ENCODE measurements around the gene FAP.
A peak's percentile ranks its signal among the peaks of the same experiment; 100 is the strongest.

The FAP gene

GRCh38 chr2:162185541-162186232, 57.6 kb downstream of the FAP start:
- Mint-ChIP-seq H3K9me3 (no peaks in the 10 kb centered on the region), H3K27ac (no peak overlapping the region), H3K36me3 (ENCODE audit: low read depth) (no peaks in the 10 kb centered on the region), H3K27me3 (peaks cover 6% of the 10 kb centered on the region), H3K4me3 (no peak overlapping the region), H3K4me1 (ENCODE audit: low read depth) (peaks cover 3% of the 10 kb centered on the region)
- no peak for DNase-seq

GRCh38 chr2:162184821-162185450, 58.3 kb downstream of the FAP start:
- H3K4me1 Mint-ChIP-seq (ENCODE audit: low read depth): peaks cover 3% of the 10 kb centered on the region
- no peaks in the 10 kb centered on the region for H3K9me3 Mint-ChIP-seq
- H3K27me3 Mint-ChIP-seq: peaks cover 6% of the 10 kb centered on the region
- no peaks in the 10 kb centered on the region for H3K36me3 Mint-ChIP-seq (ENCODE audit: low read depth)
- no peak overlapping the region for H3K27ac Mint-ChIP-seq
- no peak for DNase-seq
- no peak overlapping the region for H3K4me3 Mint-ChIP-seq

GRCh38 chr2:162184359-162184758, 58.9 kb downstream of the FAP start:
- Mint-ChIP-seq H3K36me3 (ENCODE audit: low read depth) (no peaks in the 10 kb centered on the region), H3K27me3 (peaks cover 9% of the 10 kb centered on the region), H3K9me3 (no peaks in the 10 kb centered on the region), H3K4me3 (no peak overlapping the region), H3K4me1 (ENCODE audit: low read depth) (peaks cover 3% of the 10 kb centered on the region), H3K27ac (no peak overlapping the region)
- DNase-seq: no peak

- H3K36me3 Mint-ChIP-seq (ENCODE audit: low read depth): no peaks in the 10 kb centered on the region
- H3K9me3 Mint-ChIP-seq: no peaks in the 10 kb centered on the region
- peaks cover 16% of the 10 kb centered on the region for H3K27me3 Mint-ChIP-seq
- H3K4me1 Mint-ChIP-seq (ENCODE audit: low read depth): peaks cover 3% of the 10 kb centered on the region
- no peak overlapping the region for H3K27ac Mint-ChIP-seq
- no peak overlapping the region for H3K4me3 Mint-ChIP-seq
- DNase-seq: no peak
Measured at GRCh38 chr2:162182395-162182794, 60.9 kb downstream of the FAP start.

- H3K9me3 Mint-ChIP-seq: no peaks in the 10 kb centered on the region
- H3K4me3 Mint-ChIP-seq: no peak overlapping the region
- peaks cover 7% of the 10 kb centered on the region for H3K4me1 Mint-ChIP-seq (ENCODE audit: low read depth)
- no peak overlapping the region for H3K27ac Mint-ChIP-seq
- no peaks in the 10 kb centered on the region for H3K36me3 Mint-ChIP-seq (ENCODE audit: low read depth)
- DNase-seq: no peak
- H3K27me3 Mint-ChIP-seq: peaks cover 32% of the 10 kb centered on the region
Measured at GRCh38 chr2:162177301-162177700, 65.9 kb downstream of the FAP start.

GRCh38 chr2:162175714-162176113, 67.5 kb downstream of the FAP start:
- peaks cover 27% of the 10 kb centered on the region for H3K27me3 Mint-ChIP-seq
- no peak overlapping the region for H3K4me3 Mint-ChIP-seq
- DNase-seq: no peak
- H3K9me3 Mint-ChIP-seq: no peaks in the 10 kb centered on the region
- H3K4me1 Mint-ChIP-seq (ENCODE audit: low read depth): peaks cover 10% of the 10 kb centered on the region
- H3K27ac Mint-ChIP-seq: no peak overlapping the region
- H3K36me3 Mint-ChIP-seq (ENCODE audit: low read depth): no peaks in the 10 kb centered on the region

- DNase-seq: no peak
- H3K27ac Mint-ChIP-seq: no peak overlapping the region
- no peak overlapping the region for H3K4me3 Mint-ChIP-seq
- H3K27me3 Mint-ChIP-seq: peaks cover 28% of the 10 kb centered on the region
- no peaks in the 10 kb centered on the region for H3K9me3 Mint-ChIP-seq
- H3K36me3 Mint-ChIP-seq (ENCODE audit: low read depth): no peaks in the 10 kb centered on the region
- H3K4me1 Mint-ChIP-seq (ENCODE audit: low read depth): peaks cover 10% of the 10 kb centered on the region
Measured at GRCh38 chr2:162174746-162175145, 68.5 kb downstream of the FAP start.

GRCh38 chr2:162172802-162173370, 70.4 kb downstream of the FAP start:
- no peak for DNase-seq
- no peaks in the 10 kb centered on the region for H3K36me3 Mint-ChIP-seq (ENCODE audit: low read depth)
- H3K27me3 Mint-ChIP-seq: peaks cover 26% of the 10 kb centered on the region
- peaks cover 10% of the 10 kb centered on the region for H3K4me1 Mint-ChIP-seq (ENCODE audit: low read depth)
- H3K27ac Mint-ChIP-seq: no peak overlapping the region
- H3K9me3 Mint-ChIP-seq: no peaks in the 10 kb centered on the region
- no peak overlapping the region for H3K4me3 Mint-ChIP-seq

GRCh38 chr2:162166745-162167144, 76.5 kb downstream of the FAP start:
- H3K4me3 Mint-ChIP-seq: no peak overlapping the region

GRCh38 chr2:162166174-162166573, 77.1 kb downstream of the FAP start:
- H3K27ac Mint-ChIP-seq: no peak overlapping the region
- no peak for DNase-seq
- H3K4me1 Mint-ChIP-seq (ENCODE audit: low read depth): peaks cover 5% of the 10 kb centered on the region
- H3K36me3 Mint-ChIP-seq (ENCODE audit: low read depth): no peaks in the 10 kb centered on the region
- peaks cover 21% of the 10 kb centered on the region for H3K27me3 Mint-ChIP-seq
- no peaks in the 10 kb centered on the region for H3K9me3 Mint-ChIP-seq
- no peak overlapping the region for H3K4me3 Mint-ChIP-seq

More at GRCh38 chr2:162166745-162167144, 76.5 kb downstream of the FAP start:
- no peak for DNase-seq
- Mint-ChIP-seq H3K9me3 (no peaks in the 10 kb centered on the region), H3K27me3 (peaks cover 21% of the 10 kb centered on the region), H3K36me3 (ENCODE audit: low read depth) (no peaks in the 10 kb centered on the region), H3K27ac (no peak overlapping the region), H3K4me1 (ENCODE audit: low read depth) (peaks cover 5% of the 10 kb centered on the region)

GRCh38 chr2:162164802-162165201, 78.4 kb downstream of the FAP start:
- Mint-ChIP-seq H3K9me3 (no peaks in the 10 kb centered on the region), H3K27me3 (peaks cover 20% of the 10 kb centered on the region), H3K27ac (no peak overlapping the region), H3K4me3 (no peak overlapping the region), H3K4me1 (ENCODE audit: low read depth) (peaks cover 5% of the 10 kb centered on the region), H3K36me3 (ENCODE audit: low read depth) (no peaks in the 10 kb centered on the region)
- DNase-seq: no peak

- Mint-ChIP-seq H3K27me3 (peaks cover 23% of the 10 kb centered on the region), H3K9me3 (no peaks in the 10 kb centered on the region), H3K36me3 (ENCODE audit: low read depth) (no peaks in the 10 kb centered on the region), H3K4me1 (ENCODE audit: low read depth) (no peaks in the 10 kb centered on the region), H3K27ac (no peak overlapping the region), H3K4me3 (no peak overlapping the region)
- no peak for DNase-seq
Measured at GRCh38 chr2:162159446-162159845, 83.8 kb downstream of the FAP start.

- Mint-ChIP-seq H3K9me3 (no peaks in the 10 kb centered on the region), H3K27ac (no peak overlapping the region), H3K36me3 (ENCODE audit: low read depth) (no peaks in the 10 kb centered on the region), H3K4me3 (no peak overlapping the region), H3K4me1 (ENCODE audit: low read depth) (peaks cover 4% of the 10 kb centered on the region), H3K27me3 (peaks cover 27% of the 10 kb centered on the region)
- DNase-seq: no peak
Measured at GRCh38 chr2:162156149-162156548, 87.1 kb downstream of the FAP start.

GRCh38 chr2:162155093-162155492, 88.2 kb downstream of the FAP start:
- peaks cover 4% of the 10 kb centered on the region for H3K4me1 Mint-ChIP-seq (ENCODE audit: low read depth)

GRCh38 chr2:162153608-162154224, 89.5 kb downstream of the FAP start:
- Mint-ChIP-seq H3K36me3 (ENCODE audit: low read depth) (no peaks in the 10 kb centered on the region), H3K27me3 (peaks cover 27% of the 10 kb centered on the region), H3K9me3 (no peaks in the 10 kb centered on the region), H3K4me1 (ENCODE audit: low read depth) (peaks cover 4% of the 10 kb centered on the region), H3K27ac (no peak overlapping the region), H3K4me3 (no peak overlapping the region)
- DNase-seq: peak; percentile 53

More at GRCh38 chr2:162155093-162155492, 88.2 kb downstream of the FAP start:
- Mint-ChIP-seq H3K4me3 (no peak overlapping the region), H3K27ac (no peak overlapping the region), H3K36me3 (ENCODE audit: low read depth) (no peaks in the 10 kb centered on the region), H3K27me3 (peaks cover 28% of the 10 kb centered on the region), H3K9me3 (no peaks in the 10 kb centered on the region)
- no peak for DNase-seq
